Astrocyte of the cerebellum (primary cell): ENCODE measurements around the gene PKD1L1.

ENCODE experiments used
- DNase-seq: peaks from one replicate; pipeline ENCODE4 v3.0.0-alpha.2; 2011; ENCODE audit warnings: low read depth
- H3K4me3 ChIP-seq: 2 replicates; pipeline ENCODE4 v1.5.1; 2011; ENCODE audit warnings: mild to moderate bottlenecking, low read depth, low read length, moderate library complexity
- CTCF ChIP-seq: IDR thresholded peaks from 2 replicates; pipeline ENCODE4 v1.5.1; 2012; ENCODE audit warnings: low read length, low read depth, moderate library complexity, mild to moderate bottlenecking; ENCODE audit errors: missing control alignments
- in situ Hi-C: cut with HindIII; loops from 2 replicates; pipeline ENCODE4 v1.10.0; 2017; ENCODE audit warnings: low sequenced_read_pairs

PKD1L1 gene

GRCh38 chr7:47887016-47887640 is 61.1 kb downstream of the PKD1L1 start:
- no peak for TF ChIP-seq CTCF
- no peak overlapping the region for H3K4me3 ChIP-seq
- in situ Hi-C loops, result no loop called here
- DNase-seq, result no peak

DNA sequence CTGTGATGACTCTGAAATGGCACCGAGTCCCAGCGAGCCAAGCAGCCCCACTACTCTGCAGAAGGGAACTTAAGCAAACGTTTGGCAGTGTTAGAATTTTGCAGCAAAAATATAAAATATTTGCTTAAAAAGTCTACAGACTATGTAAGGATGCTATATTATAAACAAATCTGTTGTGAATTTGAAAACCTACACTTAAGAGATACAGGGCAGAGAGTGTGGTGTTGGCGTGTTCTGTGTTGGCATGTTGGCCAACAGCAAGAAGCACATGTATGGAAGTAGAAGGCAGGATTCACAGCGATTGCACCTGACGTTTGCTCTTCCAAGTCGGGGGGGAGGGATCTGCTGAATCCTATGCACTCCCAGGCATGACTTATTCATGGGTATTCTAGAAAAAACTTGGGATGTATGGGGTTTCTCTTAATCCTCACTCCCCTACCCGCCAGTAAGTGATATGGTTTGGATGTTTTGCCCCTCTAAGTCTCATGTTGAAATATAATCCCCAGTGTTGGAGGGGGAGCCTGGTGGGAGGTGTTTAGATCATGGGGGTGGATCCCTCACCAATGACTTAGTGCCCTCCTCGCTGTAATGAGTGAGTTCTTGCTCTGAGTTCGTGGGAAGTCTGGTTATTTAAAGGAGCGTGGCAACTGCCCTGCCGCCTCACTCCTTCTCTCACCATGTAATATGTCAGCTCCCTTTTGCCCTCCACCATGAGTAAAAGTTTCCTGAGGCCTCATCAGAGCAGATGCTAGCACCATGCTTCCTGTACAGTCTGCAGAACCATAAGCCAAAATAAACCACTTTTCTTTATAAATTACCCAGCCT is 62.1 kb downstream of the PKD1L1 start:
- in situ Hi-C loops, result no loop called here
- no peak for DNase-seq
- TF ChIP-seq CTCF, result no peak
- no peak overlapping the region for H3K4me3 ChIP-seq

DNA sequence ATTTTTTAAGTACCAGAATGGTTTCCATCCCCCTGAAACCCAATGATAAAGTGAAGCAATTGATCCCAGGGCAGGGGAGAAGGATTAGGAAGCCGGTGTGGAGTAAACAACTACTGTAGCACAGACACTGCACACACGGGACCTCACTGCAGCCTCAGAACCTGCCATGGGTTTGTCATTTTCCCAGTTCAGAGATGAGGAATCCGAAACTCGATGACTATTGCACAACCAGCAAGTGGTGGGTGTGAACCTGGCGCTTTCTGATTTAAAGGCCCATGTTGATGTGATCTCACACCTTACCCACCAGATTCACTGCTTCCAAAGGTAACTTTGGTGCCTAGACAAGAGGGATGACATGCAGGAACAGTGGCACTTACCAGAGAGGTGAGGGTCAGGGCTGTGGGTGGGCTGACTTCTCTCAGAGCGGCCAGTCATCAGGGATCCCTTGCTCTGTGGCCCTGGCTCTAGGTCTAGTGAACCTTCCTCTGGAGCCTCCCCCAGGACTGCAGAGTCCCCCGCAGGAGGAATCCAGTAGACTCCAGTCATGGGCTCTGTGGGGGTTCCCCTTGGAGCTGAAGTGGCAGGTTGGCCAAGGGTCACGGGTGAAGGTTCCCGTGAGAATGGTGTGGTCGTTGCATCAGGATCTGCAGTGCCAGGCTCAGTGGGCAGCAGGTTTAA is 62.8 kb downstream of the PKD1L1 start:
- in situ Hi-C loops, result no loop called here
- no peak for DNase-seq
- TF ChIP-seq CTCF, result no peak
- H3K4me3 ChIP-seq, result no peak overlapping the region

GRCh38 chr7:47884675-47885074 is 63.6 kb downstream of the PKD1L1 start:
- H3K4me3 ChIP-seq, result no peak overlapping the region
- no peak for DNase-seq
- in situ Hi-C loops, result no loop called here
- no peak for TF ChIP-seq CTCF

DNA sequence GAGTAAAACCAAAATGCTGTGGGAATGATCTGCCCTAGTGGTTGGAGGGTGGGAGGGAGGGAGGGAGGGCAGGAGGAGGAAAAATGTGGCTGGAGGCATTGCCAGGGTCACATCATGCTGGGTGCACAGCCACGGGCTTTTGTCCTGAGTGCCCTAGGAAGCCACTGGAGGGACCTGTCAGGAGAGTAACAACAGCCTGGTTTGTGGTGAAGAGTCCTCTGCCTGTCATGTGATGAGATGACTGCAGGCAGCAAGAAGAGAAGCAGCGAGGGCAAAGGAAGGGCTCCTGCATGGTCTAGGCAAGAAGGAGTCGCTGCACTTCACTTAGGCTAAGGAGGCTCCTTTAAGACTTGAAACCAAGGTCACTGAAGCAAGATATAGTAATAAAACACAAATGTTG is 65.6 kb downstream of the PKD1L1 start:
- DNase-seq, result no peak
- TF ChIP-seq CTCF, result no peak
- no peak overlapping the region for H3K4me3 ChIP-seq
- in situ Hi-C loops, result no loop called here

DNA sequence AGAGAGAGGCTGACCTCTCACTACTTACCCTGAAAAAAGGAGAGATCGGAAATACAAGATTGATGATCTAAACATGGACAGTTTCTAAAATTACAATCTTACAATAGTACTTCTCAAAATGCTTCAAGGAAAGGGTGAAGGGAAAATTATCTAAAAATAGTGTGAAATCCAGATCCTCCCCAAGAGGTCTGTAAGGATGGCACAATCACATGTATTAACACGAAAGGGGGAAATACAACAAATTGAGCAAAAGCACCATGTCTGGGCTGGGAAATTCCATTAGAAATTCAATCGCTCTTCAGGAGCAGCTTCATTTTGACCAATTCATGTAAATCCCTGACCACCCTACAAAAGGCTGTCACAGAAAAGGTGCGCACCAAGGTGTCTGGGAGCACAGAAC is 67.0 kb downstream of the PKD1L1 start:
- no peak for DNase-seq
- no peak for TF ChIP-seq CTCF
- H3K4me3 ChIP-seq, result no peak overlapping the region
- in situ Hi-C loops, result no loop called here
